Lower lobe of right lung (tissue), 2 donors: ENCODE results near the gene COL4A6. TPM values are rescaled to one million over a fixed set of nuclear protein-coding genes. Genes with fewer than 3 reads are reported as not detected.

Experiments
- ATAC-seq, 2 donors: fragments of 200-7000 bp; cut with Tn5 transposase; one replicate each; pipeline ENCODE4 v1.9.1; 2020 to 2022; ENCODE audit warnings: mild to moderate bottlenecking in 2 of 2, moderate library complexity in 2 of 2
- DNase-seq: peaks from one replicate; pipeline ENCODE4 v3.0.0-alpha.2; 2020
- H3K27ac ChIP-seq: fragments of 200-600 bp; one replicate; pipeline ENCODE4 v1.8.0; 2022
- H3K27me3 ChIP-seq: fragments of 200-600 bp; one replicate; pipeline ENCODE4 v1.8.0; 2022; ENCODE audit warnings: low read depth
- H3K36me3 ChIP-seq: fragments of 200-600 bp; one replicate; pipeline ENCODE4 v1.8.0; 2022; ENCODE audit warnings: mild to moderate bottlenecking
- H3K4me1 ChIP-seq: fragments of 200-600 bp; one replicate; pipeline ENCODE4 v1.8.0; 2022
- H3K4me3 ChIP-seq: fragments of 200-600 bp; one replicate; pipeline ENCODE4 v1.8.0; 2022; ENCODE audit warnings: mild to moderate bottlenecking
- H3K9me3 ChIP-seq: fragments of 200-600 bp; one replicate; pipeline ENCODE4 v1.8.0; 2022
- intact Hi-C: fragments of 100-400 bp; cut with DNase I; formaldehyde crosslinking; loops from one replicate; pipeline ENCODE4 v1.11.0; 2022
- total RNA-seq: library from RNA; stranded (reverse); fragmentation: NEBNext Ultra II Directional; extraction: Animal tissue kit (Norgen Biotek cat#: 25700); gene quantifications from one replicate; pipeline ENCODE4 v1.2.1, GENCODE V29; 2021
- TF ChIP-seq, protein P1 (sequence below): fragments of 200-600 bp; IDR thresholded peaks from one replicate; pipeline ENCODE4 v1.8.0; 2022; ENCODE audit warnings: antibody characterized with exemption, mild to moderate bottlenecking
- donor health status: DM: no; HTN: yes; CAD: no; lungs with severe emphysema.

COL4A6 gene
- total RNA-seq, 1 donor from 2014 or later, result 1.8 TPM

GRCh38 chrX:108304210-108304609 lies 134.0 kb downstream of the COL4A6 start:
- Histone ChIP-seq H3K27me3 (no peaks in the 10 kb centered on the region), H3K4me1 (no peaks in the 10 kb centered on the region), H3K4me3 (no peak overlapping the region), H3K27ac (no peak overlapping the region), H3K36me3 (no peaks in the 10 kb centered on the region), H3K9me3 (no peaks in the 10 kb centered on the region)
- no peak for DNase-seq
- ATAC-seq, result no peak
- TF ChIP-seq, protein P1, sequence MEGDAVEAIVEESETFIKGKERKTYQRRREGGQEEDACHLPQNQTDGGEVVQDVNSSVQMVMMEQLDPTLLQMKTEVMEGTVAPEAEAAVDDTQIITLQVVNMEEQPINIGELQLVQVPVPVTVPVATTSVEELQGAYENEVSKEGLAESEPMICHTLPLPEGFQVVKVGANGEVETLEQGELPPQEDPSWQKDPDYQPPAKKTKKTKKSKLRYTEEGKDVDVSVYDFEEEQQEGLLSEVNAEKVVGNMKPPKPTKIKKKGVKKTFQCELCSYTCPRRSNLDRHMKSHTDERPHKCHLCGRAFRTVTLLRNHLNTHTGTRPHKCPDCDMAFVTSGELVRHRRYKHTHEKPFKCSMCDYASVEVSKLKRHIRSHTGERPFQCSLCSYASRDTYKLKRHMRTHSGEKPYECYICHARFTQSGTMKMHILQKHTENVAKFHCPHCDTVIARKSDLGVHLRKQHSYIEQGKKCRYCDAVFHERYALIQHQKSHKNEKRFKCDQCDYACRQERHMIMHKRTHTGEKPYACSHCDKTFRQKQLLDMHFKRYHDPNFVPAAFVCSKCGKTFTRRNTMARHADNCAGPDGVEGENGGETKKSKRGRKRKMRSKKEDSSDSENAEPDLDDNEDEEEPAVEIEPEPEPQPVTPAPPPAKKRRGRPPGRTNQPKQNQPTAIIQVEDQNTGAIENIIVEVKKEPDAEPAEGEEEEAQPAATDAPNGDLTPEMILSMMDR, result no peak
- intact Hi-C loops, result no loop called here

DNA sequence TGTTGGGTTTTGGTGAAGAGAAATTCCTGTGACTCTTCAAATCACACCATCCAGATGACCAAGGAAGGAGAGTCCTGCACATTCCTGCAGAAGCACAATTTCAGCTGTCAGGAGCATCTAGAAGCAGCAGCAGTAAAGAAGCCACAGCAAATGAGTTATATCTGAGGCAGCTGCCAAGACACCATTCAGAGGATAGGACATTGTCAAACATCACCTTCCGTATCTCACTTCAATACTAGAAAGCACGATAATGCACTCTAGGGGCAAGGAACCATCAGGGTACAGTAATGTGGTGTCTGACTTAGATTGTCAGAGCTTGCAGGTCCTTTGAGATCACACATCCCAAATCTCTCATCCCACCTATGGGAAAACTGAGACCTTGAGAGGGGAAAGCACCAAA lies 134.5 kb downstream of the COL4A6 start:
- intact Hi-C loops, result no loop called here
- H3K36me3 ChIP-seq, result no peaks in the 10 kb centered on the region
- H3K4me1 ChIP-seq, result no peaks in the 10 kb centered on the region
- ATAC-seq (no peak), DNase-seq (no peak)
- H3K27me3 ChIP-seq, result no peaks in the 10 kb centered on the region
- H3K9me3 ChIP-seq, result no peaks in the 10 kb centered on the region
- H3K4me3 ChIP-seq, result no peak overlapping the region
- no peak overlapping the region for H3K27ac ChIP-seq
- TF ChIP-seq, protein P1, result no peak

GRCh38 chrX:108299704-108300103 lies 138.5 kb downstream of the COL4A6 start:
- TF ChIP-seq, protein P1, result no peak
- no peak for DNase-seq
- Histone ChIP-seq H3K27me3 (no peaks in the 10 kb centered on the region), H3K27ac (no peak overlapping the region), H3K36me3 (no peaks in the 10 kb centered on the region), H3K9me3 (no peaks in the 10 kb centered on the region), H3K4me3 (no peak overlapping the region), H3K4me1 (no peaks in the 10 kb centered on the region)
- no peak for ATAC-seq
- intact Hi-C loops, result no loop called here

DNA sequence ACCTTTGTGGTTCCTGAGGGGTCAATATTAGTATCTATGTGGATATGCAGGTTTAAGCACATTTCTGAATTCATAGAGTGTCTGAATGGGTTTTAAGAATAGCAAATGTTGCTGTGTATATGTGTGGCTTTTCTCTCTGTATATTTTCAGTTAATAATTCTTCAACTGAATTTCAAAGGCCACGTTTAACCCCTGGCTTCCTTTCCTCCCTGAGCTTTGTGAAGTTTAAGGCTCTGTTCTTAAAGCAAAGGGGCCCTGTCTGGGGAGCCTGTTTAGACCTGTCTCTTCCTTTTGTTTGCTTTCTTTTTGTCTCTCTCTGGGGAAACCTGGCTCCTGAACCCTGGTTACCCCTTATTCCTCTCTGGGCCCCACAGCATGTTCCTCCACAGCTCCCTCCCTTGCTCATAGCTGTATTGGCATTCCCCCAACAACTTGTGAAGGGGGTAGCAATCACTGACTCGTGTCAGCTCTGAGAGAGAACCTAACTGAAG lies 139.1 kb downstream of the COL4A6 start:
- no peaks in the 10 kb centered on the region for H3K27me3 ChIP-seq
- intact Hi-C loops, result no loop called here
- no peaks in the 10 kb centered on the region for H3K4me1 ChIP-seq
- H3K36me3 ChIP-seq, result no peaks in the 10 kb centered on the region
- no peaks in the 10 kb centered on the region for H3K9me3 ChIP-seq
- ATAC-seq (no peak), DNase-seq (no peak)
- TF ChIP-seq, protein P1, result no peak
- H3K4me3 ChIP-seq, result no peak overlapping the region
- no peak overlapping the region for H3K27ac ChIP-seq

DNA sequence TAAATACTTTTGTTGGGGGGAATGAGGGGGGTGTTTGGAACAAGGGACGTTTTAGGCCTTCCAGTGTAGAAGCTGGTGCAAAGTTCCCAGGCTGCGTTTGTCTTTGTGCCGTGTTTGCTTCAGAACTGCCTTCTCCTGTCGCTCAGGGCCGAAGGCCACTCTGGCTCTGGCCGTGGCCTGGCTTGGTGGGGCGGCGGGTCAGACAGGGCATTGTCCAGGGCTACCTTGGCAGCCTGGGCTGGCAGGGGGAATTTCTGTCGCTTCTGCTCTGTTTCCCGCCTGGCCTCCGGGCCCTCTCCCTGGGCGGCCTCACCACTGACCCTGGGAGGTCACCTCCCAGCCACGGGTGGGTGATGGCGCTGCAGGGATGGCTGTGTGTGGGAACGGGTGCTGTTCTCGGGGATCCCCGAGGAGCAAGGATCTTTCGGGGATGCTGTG lies 140.0 kb downstream of the COL4A6 start:
- Histone ChIP-seq H3K27ac (no peak overlapping the region), H3K27me3 (no peaks in the 10 kb centered on the region), H3K9me3 (no peaks in the 10 kb centered on the region), H3K36me3 (no peaks in the 10 kb centered on the region), H3K4me3 (no peak overlapping the region), H3K4me1 (no peaks in the 10 kb centered on the region)
- TF ChIP-seq, protein P1, result no peak
- no peak for DNase-seq
- no peak for ATAC-seq
- intact Hi-C loops, result no loop called here

- Histone ChIP-seq H3K36me3 (no peaks in the 10 kb centered on the region), H3K9me3 (no peaks in the 10 kb centered on the region), H3K4me1 (no peaks in the 10 kb centered on the region), H3K4me3 (no peak overlapping the region), H3K27me3 (no peaks in the 10 kb centered on the region), H3K27ac (no peak overlapping the region)
- ATAC-seq (no peak), DNase-seq (no peak)
- intact Hi-C loops, result no loop called here
- TF ChIP-seq, protein P1, result no peak
These were observed 140.9 kb downstream of the COL4A6 start for GRCh38 chrX:108297290-108297689.
